SK-N-DZ (cell line): ENCODE measurements around the gene XRN2. TPM values are rescaled to one million over a fixed set of nuclear protein-coding genes. Genes with fewer than 3 reads are reported as not detected.

Source experiments
- DNase-seq: peaks from one replicate; pipeline ENCODE4 v3.0.0-alpha.2; 2015; ENCODE audit warnings: low spot score
- polyA plus RNA-seq, 2 experiments: library from polyadenylated mRNA; depleted of rRNA; stranded (reverse); fragments of >200 nt; gene quantifications; 2 replicates each; pipeline ENCODE4 v1.2.3, GENCODE V29; 2014

Gene XRN2, protein sequence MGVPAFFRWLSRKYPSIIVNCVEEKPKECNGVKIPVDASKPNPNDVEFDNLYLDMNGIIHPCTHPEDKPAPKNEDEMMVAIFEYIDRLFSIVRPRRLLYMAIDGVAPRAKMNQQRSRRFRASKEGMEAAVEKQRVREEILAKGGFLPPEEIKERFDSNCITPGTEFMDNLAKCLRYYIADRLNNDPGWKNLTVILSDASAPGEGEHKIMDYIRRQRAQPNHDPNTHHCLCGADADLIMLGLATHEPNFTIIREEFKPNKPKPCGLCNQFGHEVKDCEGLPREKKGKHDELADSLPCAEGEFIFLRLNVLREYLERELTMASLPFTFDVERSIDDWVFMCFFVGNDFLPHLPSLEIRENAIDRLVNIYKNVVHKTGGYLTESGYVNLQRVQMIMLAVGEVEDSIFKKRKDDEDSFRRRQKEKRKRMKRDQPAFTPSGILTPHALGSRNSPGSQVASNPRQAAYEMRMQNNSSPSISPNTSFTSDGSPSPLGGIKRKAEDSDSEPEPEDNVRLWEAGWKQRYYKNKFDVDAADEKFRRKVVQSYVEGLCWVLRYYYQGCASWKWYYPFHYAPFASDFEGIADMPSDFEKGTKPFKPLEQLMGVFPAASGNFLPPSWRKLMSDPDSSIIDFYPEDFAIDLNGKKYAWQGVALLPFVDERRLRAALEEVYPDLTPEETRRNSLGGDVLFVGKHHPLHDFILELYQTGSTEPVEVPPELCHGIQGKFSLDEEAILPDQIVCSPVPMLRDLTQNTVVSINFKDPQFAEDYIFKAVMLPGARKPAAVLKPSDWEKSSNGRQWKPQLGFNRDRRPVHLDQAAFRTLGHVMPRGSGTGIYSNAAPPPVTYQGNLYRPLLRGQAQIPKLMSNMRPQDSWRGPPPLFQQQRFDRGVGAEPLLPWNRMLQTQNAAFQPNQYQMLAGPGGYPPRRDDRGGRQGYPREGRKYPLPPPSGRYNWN
- polyA plus RNA-seq (2014; cell fraction: cytosol; rRNA removed), result 175 and 187 TPM in 2 replicates
- 147 and 152 TPM in 2 replicates for polyA plus RNA-seq (2014; cell fraction: nucleus; rRNA removed)

DNA sequence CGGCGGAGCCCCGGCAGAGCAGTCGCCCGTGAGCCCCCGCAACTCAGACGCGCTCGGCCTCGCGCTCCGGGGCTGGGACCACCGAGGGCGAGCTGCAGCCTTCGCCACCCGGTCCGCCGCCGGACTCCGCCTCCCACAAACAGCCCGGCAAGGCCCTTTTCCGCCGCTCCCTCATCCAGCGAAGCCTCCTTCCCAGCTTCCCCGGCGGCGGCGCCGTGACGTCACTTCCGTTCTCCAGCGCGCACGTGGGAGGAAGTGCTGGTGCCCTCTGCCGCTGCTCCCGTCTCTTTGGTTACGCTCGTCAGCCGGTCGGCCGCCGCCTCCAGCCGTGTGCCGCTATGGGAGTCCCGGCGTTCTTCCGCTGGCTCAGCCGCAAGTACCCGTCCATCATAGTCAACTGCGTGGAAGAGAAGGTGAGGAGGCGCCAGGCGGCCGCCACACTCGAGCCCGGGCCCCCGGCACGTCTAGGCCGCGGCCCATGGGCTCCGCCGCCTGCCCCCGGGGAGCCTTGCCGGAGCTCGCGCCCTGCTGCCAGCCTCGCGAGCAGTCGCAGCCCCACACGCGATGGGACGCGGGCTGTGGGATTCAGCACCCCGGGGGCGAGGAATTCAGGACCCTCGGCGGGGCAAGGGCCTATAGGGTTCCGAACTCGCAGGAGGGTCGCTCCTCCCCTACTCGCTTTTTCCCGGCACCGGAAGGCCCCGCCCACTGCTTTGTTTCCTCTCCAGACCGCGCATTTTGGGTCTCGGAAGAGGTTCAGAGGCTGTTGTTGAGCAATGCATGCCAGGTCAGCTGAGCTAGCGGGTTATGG lies at the start of gene XRN2:
XRN2 (plus strand) TSS at position 271 of the 811 bp plus-strand sequence; CDS start at position 339, 68 bp downstream.
- peak; percentile 95 for DNase-seq

DNA sequence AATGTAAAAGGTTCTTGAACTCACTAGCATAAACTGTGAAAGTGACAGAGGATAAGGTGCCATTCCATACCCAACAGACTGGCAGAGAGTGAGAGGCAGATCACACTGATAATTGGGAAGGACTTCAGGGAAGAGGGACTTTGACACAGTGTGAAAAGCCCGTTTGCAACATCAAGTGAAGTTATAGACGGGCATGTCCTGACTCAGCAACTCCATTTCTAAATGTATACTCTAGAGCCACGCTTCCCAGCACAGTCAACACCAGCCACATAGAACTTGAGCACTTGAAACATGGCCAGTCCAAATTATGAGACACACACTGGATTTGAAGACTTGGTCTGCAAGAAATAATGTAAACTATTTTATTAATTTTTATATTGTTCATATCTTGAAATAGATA lies 45.9 kb upstream of the XRN2 start:
- DNase-seq, result no peak

- DNase-seq, result no peak
Measured at GRCh38 chr20:21258411-21258810, 44.7 kb upstream of the XRN2 start.

- no peak for DNase-seq
Measured at GRCh38 chr20:21259346-21259745, 43.8 kb upstream of the XRN2 start.

DNA sequence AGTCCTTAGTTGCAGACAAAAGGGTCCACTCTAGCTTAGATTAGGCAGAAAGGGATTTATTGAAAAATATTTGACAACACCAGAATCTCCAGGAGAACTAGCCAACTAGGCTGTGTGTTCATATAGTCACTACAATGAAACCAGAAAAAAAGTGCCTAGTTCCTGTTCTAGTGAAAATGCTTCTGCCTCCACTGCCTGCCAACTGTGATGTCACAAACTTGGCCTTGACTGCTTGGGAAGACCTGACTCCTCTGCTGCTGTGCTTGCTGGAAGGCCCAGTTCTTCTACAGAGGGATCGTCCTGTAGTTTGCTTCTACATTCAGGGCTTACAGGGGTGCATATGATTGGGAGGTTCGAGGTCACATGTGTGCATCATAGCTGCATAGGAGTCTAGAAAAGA lies 40.3 kb upstream of the XRN2 start:
- no peak for DNase-seq

- peak; percentile 21 for DNase-seq
Measured at GRCh38 chr20:21265261-21266190, 37.6 kb upstream of the XRN2 start.

GRCh38 chr20:21266191-21266536 lies 37.0 kb upstream of the XRN2 start:
- DNase-seq, result no peak

DNA sequence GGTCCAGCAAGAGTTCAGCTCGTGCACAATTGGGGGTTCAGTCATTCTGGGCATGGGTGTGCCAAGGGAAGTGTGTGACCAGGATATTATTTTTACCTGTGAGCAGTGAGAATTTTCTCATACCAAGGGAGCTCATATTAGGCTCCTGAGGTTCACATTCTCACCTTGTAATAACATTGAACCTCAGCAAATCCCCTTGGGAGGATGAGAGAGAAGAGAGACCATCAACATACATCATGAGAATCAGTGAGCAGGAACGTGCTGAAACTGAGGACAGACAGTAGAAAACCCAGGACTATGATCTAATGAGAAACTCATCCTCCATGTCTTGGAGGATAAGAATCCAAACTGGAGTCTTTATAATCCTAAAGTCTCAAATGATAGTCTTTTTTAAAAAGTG lies 33.4 kb upstream of the XRN2 start:
- no peak for DNase-seq

DNA sequence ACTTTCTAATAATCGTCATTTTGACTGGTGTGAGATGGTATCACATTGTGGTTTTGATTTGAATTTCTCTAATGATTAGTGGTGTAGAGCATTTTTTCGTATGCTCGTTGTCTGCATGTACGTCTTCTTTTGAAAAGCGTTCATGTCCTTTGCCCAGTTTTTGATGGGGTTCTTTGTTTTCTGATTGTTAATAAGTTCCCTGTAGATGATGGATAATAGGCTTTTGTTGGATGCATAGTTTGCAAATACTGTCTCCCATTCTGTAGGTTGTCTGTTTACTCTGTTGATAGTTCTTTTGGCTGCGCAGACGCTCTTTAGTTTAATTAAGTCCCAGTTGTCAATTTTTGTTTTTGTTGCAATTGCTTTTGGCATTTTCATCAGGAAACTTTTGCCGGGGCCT lies 32.3 kb upstream of the XRN2 start:
- no peak for DNase-seq

DNA sequence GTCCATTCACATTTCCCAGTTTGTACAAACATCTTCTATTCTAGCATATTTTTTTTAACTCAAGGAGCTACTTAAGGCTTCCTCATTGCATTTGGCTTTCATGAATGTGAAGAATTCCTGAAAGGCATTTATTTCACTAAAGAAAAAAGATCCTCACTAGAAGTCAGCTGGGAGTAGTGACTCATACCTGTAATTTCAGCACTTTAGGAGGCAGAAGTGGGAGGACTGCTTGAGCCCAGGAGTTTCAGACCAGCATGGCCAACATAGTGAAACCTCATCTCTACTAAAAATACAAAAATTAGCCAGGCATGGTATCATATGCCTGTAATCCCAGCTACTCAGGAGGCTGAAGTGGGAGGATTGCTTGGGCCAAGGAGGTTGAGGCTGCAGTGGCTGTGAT lies 30.9 kb upstream of the XRN2 start:
- DNase-seq, result no peak

DNA sequence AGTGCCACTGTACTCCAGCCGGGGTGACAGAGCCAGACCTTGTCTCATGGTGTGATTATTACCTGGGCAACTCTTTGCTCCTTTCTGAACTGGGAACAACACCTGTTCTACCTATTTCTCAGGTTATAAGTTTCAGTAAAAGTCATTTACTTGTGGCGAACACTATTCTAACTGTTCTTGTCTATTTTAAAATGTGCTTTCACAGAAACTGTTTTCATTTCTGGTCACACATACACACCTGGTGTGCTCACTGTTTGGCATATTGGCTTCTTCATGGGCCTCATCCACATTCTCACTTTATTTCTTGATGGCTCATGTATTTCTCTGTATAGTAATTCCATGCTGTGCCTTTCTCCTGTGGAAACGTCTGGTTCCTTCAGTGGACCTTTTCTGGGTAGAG lies 30.5 kb upstream of the XRN2 start:
- DNase-seq, result no peak

DNA sequence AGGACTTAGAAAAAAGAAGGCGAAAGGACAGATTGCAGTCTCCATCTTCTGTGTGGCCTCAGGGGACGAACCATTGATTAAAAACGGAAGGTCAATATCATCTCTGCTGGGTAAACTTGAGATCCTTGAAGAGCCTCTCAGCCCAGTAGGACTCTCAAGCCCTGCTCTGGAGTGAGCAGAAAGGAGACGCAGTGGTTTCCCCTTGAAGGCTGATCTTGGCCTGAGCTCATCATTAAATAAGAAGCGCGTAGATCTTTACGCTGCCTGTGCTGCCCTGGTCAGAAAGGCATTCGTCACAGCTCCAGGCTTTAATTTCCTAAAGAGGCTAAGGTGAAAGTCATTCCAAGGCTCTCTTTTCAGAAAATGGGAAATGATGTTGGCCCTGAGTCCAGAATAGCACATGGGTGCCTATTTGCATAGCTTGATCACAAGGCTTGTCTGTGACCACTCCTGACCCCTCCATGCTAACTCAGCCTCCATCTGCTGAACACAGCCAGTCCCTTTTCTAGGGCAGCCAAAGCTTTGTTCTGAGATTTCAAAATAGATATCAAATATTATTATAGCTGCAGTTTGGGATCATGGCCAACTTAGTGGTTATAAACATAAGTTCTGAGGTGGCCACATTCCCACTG lies 29.3 kb upstream of the XRN2 start:
- no peak for DNase-seq

DNA sequence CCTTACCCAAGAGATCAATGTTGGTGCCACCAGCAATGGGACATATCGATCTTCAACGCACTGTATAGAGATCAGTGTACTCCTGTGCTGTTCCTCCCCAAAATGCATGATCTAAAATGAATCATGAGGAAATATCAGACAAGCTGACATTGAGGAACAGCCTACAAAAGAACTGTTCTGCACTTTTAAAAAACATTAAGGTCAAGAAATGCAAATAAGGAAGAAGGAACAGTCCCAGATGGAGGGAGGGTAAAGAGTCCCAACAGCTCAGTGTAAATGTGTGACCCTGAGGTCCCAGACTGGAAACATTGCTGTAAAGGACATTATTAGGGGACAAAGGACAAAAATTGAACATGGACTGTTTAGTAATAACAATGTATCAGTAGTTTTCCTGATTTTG lies 24.3 kb upstream of the XRN2 start:
- no peak for DNase-seq

DNA sequence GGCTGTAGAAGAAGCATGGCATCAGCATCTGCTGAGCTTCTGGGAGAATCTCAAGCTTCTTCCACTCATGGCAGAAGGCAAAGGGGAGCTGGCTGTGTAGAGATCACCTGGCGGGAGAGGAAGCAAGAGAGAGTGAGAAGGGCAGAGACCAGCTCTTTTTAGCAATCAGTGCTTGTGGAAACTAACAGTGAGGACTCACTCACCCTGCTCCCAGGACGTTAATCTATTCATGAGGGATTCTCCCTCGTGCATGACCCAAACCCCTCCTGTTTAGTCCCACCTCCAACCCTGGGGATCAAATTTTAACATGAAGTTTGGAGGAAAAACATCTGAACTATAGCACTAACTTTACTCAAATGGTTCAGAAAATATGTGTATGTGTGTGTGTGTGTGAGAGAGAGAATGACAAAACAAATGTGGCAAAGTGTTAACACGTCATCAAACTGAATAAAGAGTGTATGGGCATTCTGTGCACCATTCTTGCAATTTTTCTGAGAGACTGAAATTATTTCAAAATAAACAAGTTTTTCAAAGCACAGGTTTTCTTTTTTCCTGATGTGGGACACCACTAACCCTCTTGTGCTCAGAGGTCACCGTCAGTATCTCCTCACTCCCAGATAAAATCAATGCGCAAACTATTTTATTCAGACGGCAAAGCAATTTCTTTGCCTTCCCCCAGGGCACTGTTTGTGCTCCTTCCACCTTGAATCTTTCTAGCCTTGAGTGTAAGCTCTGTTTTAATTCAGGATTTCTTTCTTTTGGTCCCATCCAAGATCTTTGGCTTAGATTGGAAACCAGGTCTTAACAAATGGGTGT lies 23.2 kb upstream of the XRN2 start:
- no peak for DNase-seq

GRCh38 chr20:21280522-21281016 lies 22.6 kb upstream of the XRN2 start:
- DNase-seq, result no peak

- DNase-seq, result no peak
Measured at GRCh38 chr20:21286775-21287174, 16.4 kb upstream of the XRN2 start.

- peak; percentile 57 for DNase-seq
Measured at GRCh38 chr20:21288587-21289370, 14.4 kb upstream of the XRN2 start.

GRCh38 chr20:21289651-21290050 lies 13.5 kb upstream of the XRN2 start:
- no peak for DNase-seq
